Activated T-helper 2 cell treated with anti-CD3 and anti-CD28 coated beads, Interferon-gamma antibody, Interleukin-2, Interleukin-4, amounts not matched to agents 10 μg/mL and 5 μg/mL and 100 μg/mL, durations not matched to agents 14 hours and 24 hours and 36 hours (primary cell): ENCODE results near the gene PANK3. TPM values are rescaled to one million over a fixed set of nuclear protein-coding genes. Genes with fewer than 3 reads are reported as not detected.
"Not testable (repeated sequence)": the region's sequence is repeated elsewhere in the genome, so short reads cannot be mapped to it uniquely, and the experiment has no call there.

ENCODE experiments used
- DNase-seq: peaks from one replicate; pipeline ENCODE4 v3.0.0; 2021; ENCODE audit warnings: low spot score
- H3K27ac Mint-ChIP-seq: one replicate; pipeline ENCODE4 v1.8.0; 2021; ENCODE audit warnings: mixed read lengths
- H3K27me3 Mint-ChIP-seq: one replicate; pipeline ENCODE4 v1.8.0; 2021; ENCODE audit warnings: low read depth, mixed read lengths
- H3K36me3 Mint-ChIP-seq: one replicate; pipeline ENCODE4 v1.8.0; 2021; ENCODE audit warnings: low read depth, mixed read lengths
- H3K4me1 Mint-ChIP-seq: one replicate; pipeline ENCODE4 v1.8.0; 2021; ENCODE audit warnings: low read depth, mixed read lengths
- H3K4me3 Mint-ChIP-seq: one replicate; pipeline ENCODE4 v1.8.0; 2021; ENCODE audit warnings: low read depth, mild to moderate bottlenecking, moderate library complexity, mixed read lengths
- H3K9me3 Mint-ChIP-seq: one replicate; pipeline ENCODE4 v1.8.0; 2021; ENCODE audit warnings: mixed read lengths
- intact Hi-C: fragments of 100-400 bp; cut with micrococcal nuclease; formaldehyde crosslinking; loops from one replicate; pipeline ENCODE4 v1.15.1; 2023
- total RNA-seq: library from RNA; stranded (reverse); gene quantifications from 2 replicates; pipeline ENCODE4 v1.2.3, GENCODE V29; 2022

The PANK3 gene
- total RNA-seq, 1 donor from 2014 or later: 74.5 TPM

DNA sequence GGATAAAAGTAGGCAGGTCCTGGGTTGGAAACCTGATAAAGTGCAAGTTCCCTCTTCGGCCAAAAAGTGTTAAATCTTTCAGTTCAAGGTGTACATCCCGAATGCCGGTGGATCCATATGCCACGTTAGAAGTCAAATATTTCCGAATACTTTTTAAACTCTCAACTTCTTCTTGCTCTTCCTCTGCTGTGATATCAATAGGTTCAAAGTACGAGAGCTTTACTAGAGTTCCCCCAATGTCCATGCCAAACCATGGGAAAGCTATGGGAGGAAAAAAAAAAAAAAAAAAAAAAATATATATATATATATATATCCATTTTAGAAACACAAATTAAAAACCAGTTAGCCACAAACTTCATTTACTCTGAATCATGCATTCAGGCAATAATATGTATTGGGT lies 10.4 kb downstream of the PANK3 start:
- no peaks in the 10 kb centered on the region for H3K9me3 Mint-ChIP-seq
- H3K36me3 Mint-ChIP-seq: peaks cover 67% of the 10 kb centered on the region
- intact Hi-C loops: no loop called here
- H3K27ac Mint-ChIP-seq: no peak overlapping the region
- H3K27me3 Mint-ChIP-seq: no peaks in the 10 kb centered on the region
- H3K4me1 Mint-ChIP-seq: peaks cover 12% of the 10 kb centered on the region
- no peak for DNase-seq
- H3K4me3 Mint-ChIP-seq: no peak overlapping the region

- Mint-ChIP-seq H3K9me3 (no peaks in the 10 kb centered on the region), H3K27ac (no peak overlapping the region), H3K4me3 (no peak overlapping the region), H3K27me3 (no peaks in the 10 kb centered on the region), H3K36me3 (peaks cover 76% of the 10 kb centered on the region), H3K4me1 (peaks cover 11% of the 10 kb centered on the region)
- intact Hi-C loops: no loop called here
- DNase-seq: no peak
Observed at GRCh38 chr5:168563959-168564358, 15.2 kb downstream of the PANK3 start.

- Mint-ChIP-seq H3K27ac (no peak overlapping the region), H3K36me3 (peaks cover 75% of the 10 kb centered on the region), H3K4me1 (peaks cover 9% of the 10 kb centered on the region), H3K9me3 (no peaks in the 10 kb centered on the region), H3K27me3 (no peaks in the 10 kb centered on the region), H3K4me3 (no peak overlapping the region)
- intact Hi-C loops: no loop called here
- no peak for DNase-seq
Observed at GRCh38 chr5:168562279-168562678, 16.9 kb downstream of the PANK3 start.

- H3K4me3 Mint-ChIP-seq: no peak overlapping the region
- H3K27me3 Mint-ChIP-seq: no peaks in the 10 kb centered on the region
- no peaks in the 10 kb centered on the region for H3K9me3 Mint-ChIP-seq
- no peak overlapping the region for H3K27ac Mint-ChIP-seq
- H3K4me1 Mint-ChIP-seq: peaks cover 5% of the 10 kb centered on the region
- DNase-seq: no peak
- H3K36me3 Mint-ChIP-seq: peaks cover 86% of the 10 kb centered on the region
- intact Hi-C loops: no loop called here
Observed at GRCh38 chr5:168557389-168557788, 21.8 kb downstream of the PANK3 start.

GRCh38 chr5:168553377-168554130 lies 25.6 kb downstream of the PANK3 start:
- H3K4me1 Mint-ChIP-seq: peaks cover 3% of the 10 kb centered on the region
- H3K27ac Mint-ChIP-seq: no peak overlapping the region
- no peaks in the 10 kb centered on the region for H3K9me3 Mint-ChIP-seq
- no peak for DNase-seq
- no peak overlapping the region for H3K4me3 Mint-ChIP-seq
- intact Hi-C loops: no loop called here
- no peaks in the 10 kb centered on the region for H3K27me3 Mint-ChIP-seq
- peaks cover 69% of the 10 kb centered on the region for H3K36me3 Mint-ChIP-seq

DNA sequence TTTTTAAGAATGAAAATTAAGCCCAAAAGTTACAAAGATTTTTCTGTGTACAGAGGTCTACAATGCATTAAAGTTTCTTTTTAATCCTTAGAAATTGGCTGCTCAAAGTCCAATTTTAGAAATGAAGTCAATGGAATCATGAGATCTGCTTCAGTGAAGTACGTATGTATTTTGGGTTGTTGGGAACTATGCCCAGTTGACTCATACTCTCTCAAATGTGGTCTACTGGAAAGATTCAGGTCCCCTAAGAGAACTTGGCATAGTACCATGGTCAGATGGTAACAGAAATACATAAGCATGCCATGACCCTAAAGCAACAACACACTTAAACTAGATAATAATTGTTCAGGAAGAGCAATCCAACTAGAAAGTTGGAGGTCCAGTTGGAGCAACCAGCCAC lies 27.0 kb downstream of the PANK3 start:
- intact Hi-C loops: no loop called here
- no peaks in the 10 kb centered on the region for H3K9me3 Mint-ChIP-seq
- no peak for DNase-seq
- no peak overlapping the region for H3K27ac Mint-ChIP-seq
- H3K4me3 Mint-ChIP-seq: no peak overlapping the region
- peaks cover 74% of the 10 kb centered on the region for H3K36me3 Mint-ChIP-seq
- no peaks in the 10 kb centered on the region for H3K27me3 Mint-ChIP-seq
- peaks cover 3% of the 10 kb centered on the region for H3K4me1 Mint-ChIP-seq

- Mint-ChIP-seq H3K4me1 (peaks cover 3% of the 10 kb centered on the region), H3K27ac (no peak overlapping the region), H3K27me3 (no peaks in the 10 kb centered on the region), H3K9me3 (no peaks in the 10 kb centered on the region), H3K4me3 (no peak overlapping the region), H3K36me3 (peaks cover 70% of the 10 kb centered on the region)
- DNase-seq: no peak
- intact Hi-C loops: no loop called here
Observed at GRCh38 chr5:168550656-168551055, 28.5 kb downstream of the PANK3 start.

DNA sequence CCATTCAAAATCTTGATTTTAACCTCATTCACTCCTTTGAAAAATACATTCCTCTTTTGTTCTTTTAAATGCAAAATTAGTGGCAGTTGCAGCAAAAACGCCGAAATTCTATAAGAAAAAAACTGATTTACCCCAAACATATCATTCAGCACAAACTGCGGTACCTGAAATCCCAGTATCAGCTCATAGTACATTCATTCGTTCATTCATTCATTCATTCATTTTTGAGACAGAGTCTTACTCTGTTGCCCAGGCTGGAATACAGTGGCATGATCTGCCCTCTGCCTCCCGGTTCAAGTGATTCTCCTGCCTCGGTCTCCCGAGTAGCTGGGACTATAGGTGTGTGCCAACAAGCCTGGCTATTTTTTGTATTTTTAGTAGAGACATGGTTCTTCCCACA lies 29.6 kb downstream of the PANK3 start:
- H3K4me3 Mint-ChIP-seq: no peak overlapping the region
- H3K9me3 Mint-ChIP-seq: no peaks in the 10 kb centered on the region
- H3K36me3 Mint-ChIP-seq: peaks cover 68% of the 10 kb centered on the region
- no peak for DNase-seq
- H3K27ac Mint-ChIP-seq: no peak overlapping the region
- intact Hi-C loops: no loop called here
- peaks cover 3% of the 10 kb centered on the region for H3K4me1 Mint-ChIP-seq
- no peaks in the 10 kb centered on the region for H3K27me3 Mint-ChIP-seq

GRCh38 chr5:168537176-168537575 lies 42.0 kb downstream of the PANK3 start:
- H3K36me3 Mint-ChIP-seq: no peaks in the 10 kb centered on the region
- no peaks in the 10 kb centered on the region for H3K4me1 Mint-ChIP-seq
- no peak overlapping the region for H3K4me3 Mint-ChIP-seq
- peaks cover 8% of the 10 kb centered on the region for H3K27me3 Mint-ChIP-seq
- no peak overlapping the region for H3K27ac Mint-ChIP-seq
- DNase-seq: no peak
- intact Hi-C loops: no loop called here
- no peaks in the 10 kb centered on the region for H3K9me3 Mint-ChIP-seq

DNA sequence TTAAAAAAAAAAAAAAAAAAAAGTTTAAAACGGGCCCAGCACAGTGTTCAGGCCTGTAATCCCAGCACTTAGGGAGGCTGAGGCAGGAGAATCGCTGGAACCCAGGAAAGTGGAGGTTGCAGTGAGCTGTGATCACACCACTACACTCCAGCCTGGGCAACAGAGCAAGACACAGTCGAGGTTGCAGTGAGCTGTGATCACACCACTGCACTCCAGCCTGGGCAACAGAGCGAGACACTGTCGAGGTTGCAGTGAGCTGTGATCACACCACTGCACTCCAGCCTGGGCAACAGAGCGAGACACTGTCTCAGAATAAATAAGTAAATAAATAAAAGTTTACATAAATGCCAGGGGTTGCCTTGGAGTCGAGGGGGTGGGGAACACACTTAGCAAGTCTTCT lies 44.8 kb downstream of the PANK3 start:
- intact Hi-C loops, H3K36me3 Mint-ChIP-seq, H3K4me1 Mint-ChIP-seq, DNase-seq, H3K4me3 Mint-ChIP-seq, H3K27ac Mint-ChIP-seq, H3K9me3 Mint-ChIP-seq: not testable (repeated sequence)
- peaks cover 27% of the 10 kb centered on the region for H3K27me3 Mint-ChIP-seq

DNA sequence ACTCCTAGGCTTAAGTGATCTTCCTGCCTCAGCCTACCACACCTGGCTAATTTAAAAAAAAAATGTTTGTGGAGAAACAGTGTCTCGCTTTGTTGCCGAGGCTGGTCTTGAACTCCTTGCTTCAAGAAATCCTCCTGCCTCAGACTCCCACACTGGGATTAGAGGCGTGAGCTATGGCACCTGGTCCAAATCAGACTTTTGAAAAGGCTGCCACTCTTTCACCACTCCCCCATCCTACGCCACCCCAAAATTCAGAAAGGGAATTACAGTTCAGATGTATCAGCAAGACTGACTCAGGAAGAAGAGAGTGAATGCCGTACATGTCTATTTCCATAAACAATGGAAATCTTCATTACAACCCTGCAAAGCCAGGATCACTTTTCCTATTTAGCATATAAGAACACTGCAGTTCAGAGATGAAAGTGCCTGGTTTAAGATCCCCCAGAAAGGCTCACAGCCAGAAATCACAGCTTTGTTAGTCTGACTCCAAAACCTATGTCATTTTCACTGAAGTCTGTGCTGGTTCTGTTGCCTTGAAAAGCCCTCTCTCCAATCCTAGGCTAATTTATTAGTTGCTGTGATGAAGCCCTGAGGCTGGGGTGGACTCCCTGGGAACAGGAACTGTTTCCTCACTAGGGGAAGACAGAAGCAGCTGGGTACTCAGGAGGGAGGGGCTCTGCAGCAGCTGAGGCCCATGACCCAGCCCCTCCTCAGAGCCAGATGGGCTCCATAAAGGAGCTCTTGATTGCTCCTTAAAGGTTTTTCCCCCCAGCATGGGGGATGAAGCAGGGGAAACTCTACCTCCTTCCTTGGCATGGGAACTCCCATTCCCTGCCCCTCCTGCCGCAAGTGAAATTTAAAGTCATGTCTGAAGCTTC lies 46.9 kb downstream of the PANK3 start:
- no peaks in the 10 kb centered on the region for H3K36me3 Mint-ChIP-seq
- no peak overlapping the region for H3K4me3 Mint-ChIP-seq
- DNase-seq: no peak
- H3K9me3 Mint-ChIP-seq: peaks cover 6% of the 10 kb centered on the region
- no peak overlapping the region for H3K27ac Mint-ChIP-seq
- intact Hi-C loops: no loop called here
- peaks cover 39% of the 10 kb centered on the region for H3K27me3 Mint-ChIP-seq
- H3K4me1 Mint-ChIP-seq: peaks cover 8% of the 10 kb centered on the region

- H3K27ac Mint-ChIP-seq: no peak overlapping the region
- intact Hi-C loops: no loop called here
- H3K36me3 Mint-ChIP-seq: no peaks in the 10 kb centered on the region
- H3K4me1 Mint-ChIP-seq: peaks cover 8% of the 10 kb centered on the region
- no peak for DNase-seq
- peaks cover 6% of the 10 kb centered on the region for H3K9me3 Mint-ChIP-seq
- no peak overlapping the region for H3K4me3 Mint-ChIP-seq
- peaks cover 38% of the 10 kb centered on the region for H3K27me3 Mint-ChIP-seq
Observed at GRCh38 chr5:168531191-168531590, 48.0 kb downstream of the PANK3 start.

DNA sequence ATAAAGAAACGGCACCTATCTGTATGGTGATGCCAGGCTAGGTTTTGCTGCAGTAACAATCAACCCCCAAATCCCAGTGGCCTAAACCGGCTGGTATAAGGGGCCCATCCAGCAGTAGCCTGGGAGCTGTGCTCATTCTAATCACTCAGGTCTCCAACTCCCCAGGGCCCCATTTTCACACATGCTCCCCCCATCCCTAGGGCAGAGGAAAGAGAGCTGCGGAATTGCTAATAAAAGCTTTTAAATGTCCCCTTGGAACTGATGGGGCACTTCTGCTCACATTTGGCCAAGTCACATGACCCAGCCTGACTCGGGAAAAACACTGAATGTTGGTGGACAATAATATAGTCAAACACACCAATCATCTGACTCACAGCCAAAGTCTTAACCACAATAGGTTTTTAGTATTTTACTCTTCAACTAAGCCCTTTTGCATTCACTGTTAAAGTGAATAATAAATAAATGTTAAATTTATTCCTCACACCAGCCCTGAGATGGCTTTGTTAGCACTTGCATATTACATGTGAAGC lies 48.5 kb downstream of the PANK3 start:
- DNase-seq: no peak
- Mint-ChIP-seq H3K27me3 (peaks cover 38% of the 10 kb centered on the region), H3K27ac (no peak overlapping the region), H3K4me3 (no peak overlapping the region), H3K4me1 (peaks cover 8% of the 10 kb centered on the region), H3K36me3 (no peaks in the 10 kb centered on the region), H3K9me3 (peaks cover 6% of the 10 kb centered on the region)
- intact Hi-C loops: no loop called here
